ENCODE measurements around the gene DNAH14. TPM values are rescaled to one million over a fixed set of nuclear protein-coding genes. Genes with fewer than 3 reads are reported as not detected.

The DNAH14 gene
- total RNA-seq, 4 donors from 2014 or later, result 4.1 to 84.0 (median 11.4) TPM

- Histone ChIP-seq H3K27me3 (no peaks in the 10 kb centered on the region), H3K36me3 (no peaks in the 10 kb centered on the region), H3K4me1 (no peaks in the 10 kb centered on the region), H3K9me3 (no peaks in the 10 kb centered on the region), H3K4me3 (no peak overlapping the region), H3K27ac (no peak overlapping the region)
- 71 to 87% methylated on average over 3 of the region's 3 CpGs for WGBS, 2 donors (ENCODE audit: low coverage in 1 of 2)
- intact Hi-C loops (cut with DNase I; ENCODE audit: low total_unique reads), result no loop called here
- TF ChIP-seq EP300 (IDR thresholded peaks at IDR 0.05; ENCODE audit: low read depth), result no peak
- TF ChIP-seq POLR2AphosphoS5 (IDR thresholded peaks at IDR 0.05), result no peak
- TF ChIP-seq CTCF (IDR thresholded peaks at IDR 0.05), result no peak
- TF ChIP-seq POLR2A (IDR thresholded peaks at IDR 0.05), result no peak
- in situ Hi-C loops (cut with MboI; ENCODE audit: low pct_ligation_motif_present in 1 of 4, low pct_unique_long_range_greater_than_20kb in 1 of 4, low sequenced_read_pairs in 3 of 4), result no loop called here
- DNase-seq, result no peak
Observed at GRCh38 chr1:225371366-225372010, 442.0 kb downstream of the DNAH14 start.

GRCh38 chr1:225373155-225373554 lies 443.7 kb downstream of the DNAH14 start:
- Histone ChIP-seq H3K27ac (no peak overlapping the region), H3K9me3 (no peaks in the 10 kb centered on the region), H3K4me3 (no peak overlapping the region), H3K4me1 (no peaks in the 10 kb centered on the region), H3K27me3 (no peaks in the 10 kb centered on the region), H3K36me3 (no peaks in the 10 kb centered on the region)
- no peak for TF ChIP-seq POLR2A (IDR thresholded peaks at IDR 0.05)
- no peak for TF ChIP-seq POLR2AphosphoS5 (IDR thresholded peaks at IDR 0.05)
- no peak for TF ChIP-seq EP300 (IDR thresholded peaks at IDR 0.05; ENCODE audit: low read depth)
- TF ChIP-seq CTCF (IDR thresholded peaks at IDR 0.05), result no peak
- intact Hi-C loops (cut with DNase I; ENCODE audit: low total_unique reads), result no loop called here
- DNase-seq, result no peak
- 87 to 92% methylated on average over 6 to 21 of the region's 21 CpGs for WGBS, 2 donors (ENCODE audit: low coverage in 1 of 2)
- in situ Hi-C loops (cut with MboI; ENCODE audit: low pct_ligation_motif_present in 1 of 4, low pct_unique_long_range_greater_than_20kb in 1 of 4, low sequenced_read_pairs in 3 of 4), result no loop called here

- no peak for TF ChIP-seq CTCF (IDR thresholded peaks at IDR 0.05)
- no peak for TF ChIP-seq POLR2A (IDR thresholded peaks at IDR 0.05)
- TF ChIP-seq POLR2AphosphoS5 (IDR thresholded peaks at IDR 0.05), result no peak
- TF ChIP-seq EP300 (IDR thresholded peaks at IDR 0.05; ENCODE audit: low read depth), result no peak
- Histone ChIP-seq H3K27me3 (no peaks in the 10 kb centered on the region), H3K36me3 (no peaks in the 10 kb centered on the region), H3K9me3 (no peaks in the 10 kb centered on the region), H3K4me3 (no peak overlapping the region), H3K4me1 (no peaks in the 10 kb centered on the region), H3K27ac (no peak overlapping the region)
- no peak for DNase-seq
- in situ Hi-C loops (cut with MboI; ENCODE audit: low pct_ligation_motif_present in 1 of 4, low pct_unique_long_range_greater_than_20kb in 1 of 4, low sequenced_read_pairs in 3 of 4), result no loop called here
- intact Hi-C loops (cut with DNase I; ENCODE audit: low total_unique reads), result no loop called here
- 79 to 87% methylated on average over 4 of the region's 4 CpGs for WGBS, 2 donors (ENCODE audit: low coverage in 1 of 2)
Observed at GRCh38 chr1:225374996-225375395, 445.5 kb downstream of the DNAH14 start.

GRCh38 chr1:225378880-225379279 lies 449.4 kb downstream of the DNAH14 start:
- Histone ChIP-seq H3K27ac (no peak overlapping the region), H3K36me3 (no peaks in the 10 kb centered on the region), H3K27me3 (no peaks in the 10 kb centered on the region), H3K4me1 (no peaks in the 10 kb centered on the region), H3K4me3 (no peak overlapping the region), H3K9me3 (no peaks in the 10 kb centered on the region)
- in situ Hi-C loops (cut with MboI; ENCODE audit: low pct_ligation_motif_present in 1 of 4, low pct_unique_long_range_greater_than_20kb in 1 of 4, low sequenced_read_pairs in 3 of 4) (no loop called here), intact Hi-C loops (cut with DNase I; ENCODE audit: low total_unique reads) (no loop called here)
- TF ChIP-seq EP300 (IDR thresholded peaks at IDR 0.05; ENCODE audit: low read depth) (no peak), POLR2A (IDR thresholded peaks at IDR 0.05) (no peak), POLR2AphosphoS5 (IDR thresholded peaks at IDR 0.05) (no peak), CTCF (IDR thresholded peaks at IDR 0.05) (no peak)
- DNase-seq, result no peak
- 71 to 76% methylated on average over 6 to 10 of the region's 10 CpGs for WGBS, 2 donors (ENCODE audit: low coverage in 1 of 2)
